HL-60 (cell line): ENCODE data around the gene SPATA33.

Experiments
- DNase-seq, 2 experiments: peaks; one replicate each; pipeline ENCODE4 v3.0.0-alpha.2; 2010 to 2020; ENCODE audit warnings: low read depth in 1 of 2, low spot score in 1 of 2
- H3K27ac ChIP-seq: fragments of 250-450 bp; sonication (Bioruptor Pico); replicated peaks from 2 replicates; pipeline ENCODE4 v1.5.1; 2020; ENCODE audit warnings: mild to moderate bottlenecking, moderate library complexity
- H3K27me3 ChIP-seq: fragments of 250-450 bp; sonication (Bioruptor Pico); 2 replicates; pipeline ENCODE4 v1.5.1; 2021; ENCODE audit warnings: mild to moderate bottlenecking, moderate library complexity; ENCODE audit not compliant: insufficient read depth, poor library complexity, severe bottlenecking
- H3K4me3 ChIP-seq: replicated peaks from 2 replicates; pipeline ENCODE4 v1.5.1; 2011; ENCODE audit warnings: mild to moderate bottlenecking, control low read depth, low read length; ENCODE audit not compliant: insufficient read depth
- CTCF ChIP-seq: IDR thresholded peaks from one replicate; pipeline ENCODE4 v1.5.1; 2011; ENCODE audit warnings: low read length, control low read depth, inconsistent platforms; ENCODE audit not compliant: insufficient read depth
- GABPA ChIP-seq: IDR thresholded peaks from 2 replicates; pipeline ENCODE4 v1.6.1; 2012; ENCODE audit warnings: low read depth
- POLR2AphosphoS5 ChIP-seq: IDR thresholded peaks from 2 replicates; pipeline ENCODE4 v1.6.1; 2012; ENCODE audit warnings: low read depth
- SPI1 ChIP-seq: IDR thresholded peaks from 2 replicates; pipeline ENCODE4 v1.6.1; 2012; ENCODE audit warnings: low read depth, mild to moderate bottlenecking, borderline replicate concordance
- TF ChIP-seq, protein P1 (sequence below): IDR thresholded peaks from 2 replicates; pipeline ENCODE4 v1.6.1; 2012; ENCODE audit warnings: low read depth; ENCODE audit not compliant: insufficient replicate concordance

Gene SPATA33

DNA sequence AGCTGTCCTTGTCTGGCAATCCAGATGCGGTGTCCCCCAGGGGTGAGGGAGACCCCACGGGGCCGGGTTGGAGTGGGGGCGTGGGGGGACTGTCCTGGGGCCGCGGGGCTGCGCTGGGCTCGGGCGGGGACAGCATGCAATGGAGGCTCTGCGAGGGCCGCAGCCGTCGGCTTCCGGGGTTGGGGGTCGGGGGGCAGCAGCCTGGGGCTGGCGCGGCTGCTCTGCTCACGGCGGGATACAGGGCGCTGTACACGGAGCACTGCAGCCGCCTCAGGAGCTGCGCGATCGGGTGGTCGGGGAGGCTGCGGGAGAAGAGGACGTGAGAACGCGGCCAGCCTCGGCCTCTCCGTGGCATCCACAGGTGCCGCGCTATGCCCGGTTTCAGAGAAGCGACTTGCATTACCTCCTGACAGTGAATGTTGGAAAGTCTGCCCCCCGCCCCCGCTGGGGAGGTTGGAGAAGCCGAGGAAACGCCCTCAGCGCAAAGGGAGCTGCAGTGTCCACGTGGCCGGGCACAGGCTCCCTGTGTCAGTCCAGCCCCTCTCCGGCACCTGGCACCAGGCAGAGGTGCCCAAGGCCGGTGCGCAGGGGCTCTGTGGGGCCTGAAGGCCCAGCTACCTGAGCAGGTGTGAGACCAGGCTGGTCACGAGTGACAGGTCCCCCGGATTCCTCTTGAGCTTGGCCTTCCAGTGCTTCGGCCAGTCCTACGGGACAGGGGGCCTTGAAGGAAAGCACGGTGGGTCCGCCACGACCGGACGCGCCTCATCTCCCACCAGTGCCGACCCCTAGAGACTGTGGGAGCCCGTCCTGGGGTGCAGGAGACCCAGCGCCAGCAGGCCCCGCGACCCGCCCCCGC, 53.3 kb downstream of the SPATA33 start:
- Histone ChIP-seq H3K27ac (no peak overlapping the region), H3K27me3 (no peaks in the 10 kb centered on the region), H3K4me3 (no peak overlapping the region)
- DNase-seq, result no peak
- TF ChIP-seq GABPA (no peak), SPI1 (no peak), POLR2AphosphoS5 (no peak), CTCF (no peak)
- TF ChIP-seq, protein P1, sequence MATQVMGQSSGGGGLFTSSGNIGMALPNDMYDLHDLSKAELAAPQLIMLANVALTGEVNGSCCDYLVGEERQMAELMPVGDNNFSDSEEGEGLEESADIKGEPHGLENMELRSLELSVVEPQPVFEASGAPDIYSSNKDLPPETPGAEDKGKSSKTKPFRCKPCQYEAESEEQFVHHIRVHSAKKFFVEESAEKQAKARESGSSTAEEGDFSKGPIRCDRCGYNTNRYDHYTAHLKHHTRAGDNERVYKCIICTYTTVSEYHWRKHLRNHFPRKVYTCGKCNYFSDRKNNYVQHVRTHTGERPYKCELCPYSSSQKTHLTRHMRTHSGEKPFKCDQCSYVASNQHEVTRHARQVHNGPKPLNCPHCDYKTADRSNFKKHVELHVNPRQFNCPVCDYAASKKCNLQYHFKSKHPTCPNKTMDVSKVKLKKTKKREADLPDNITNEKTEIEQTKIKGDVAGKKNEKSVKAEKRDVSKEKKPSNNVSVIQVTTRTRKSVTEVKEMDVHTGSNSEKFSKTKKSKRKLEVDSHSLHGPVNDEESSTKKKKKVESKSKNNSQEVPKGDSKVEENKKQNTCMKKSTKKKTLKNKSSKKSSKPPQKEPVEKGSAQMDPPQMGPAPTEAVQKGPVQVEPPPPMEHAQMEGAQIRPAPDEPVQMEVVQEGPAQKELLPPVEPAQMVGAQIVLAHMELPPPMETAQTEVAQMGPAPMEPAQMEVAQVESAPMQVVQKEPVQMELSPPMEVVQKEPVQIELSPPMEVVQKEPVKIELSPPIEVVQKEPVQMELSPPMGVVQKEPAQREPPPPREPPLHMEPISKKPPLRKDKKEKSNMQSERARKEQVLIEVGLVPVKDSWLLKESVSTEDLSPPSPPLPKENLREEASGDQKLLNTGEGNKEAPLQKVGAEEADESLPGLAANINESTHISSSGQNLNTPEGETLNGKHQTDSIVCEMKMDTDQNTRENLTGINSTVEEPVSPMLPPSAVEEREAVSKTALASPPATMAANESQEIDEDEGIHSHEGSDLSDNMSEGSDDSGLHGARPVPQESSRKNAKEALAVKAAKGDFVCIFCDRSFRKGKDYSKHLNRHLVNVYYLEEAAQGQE, result no peak

- peak overlapping the region; percentile 14; the same call in 1 of the 2 replicates for H3K4me3 ChIP-seq
- no peak for DNase-seq
These were observed 54.1 kb downstream of the SPATA33 start for GRCh38 chr16:89711601-89712273.

More at GRCh38 chr16:89711601-89712273, 54.1 kb downstream of the SPATA33 start:
- TF ChIP-seq POLR2AphosphoS5 (no peak), GABPA (no peak), SPI1 (no peak), CTCF (no peak)
- TF ChIP-seq, protein P1, result no peak
- Histone ChIP-seq H3K27me3 (no peaks in the 10 kb centered on the region), H3K27ac (no peak overlapping the region)
